D721Med (cell line): ENCODE data around the gene BMP2K.
A peak's percentile ranks its signal among the peaks of the same experiment; 100 is the strongest.
"Not testable (repeated sequence)": the region's sequence is repeated elsewhere in the genome, so short reads cannot be mapped to it uniquely, and the experiment has no call there.

Experiments
- DNase-seq: peaks from one replicate; pipeline ENCODE4 v3.0.0; 2011; ENCODE audit warnings: low spot score; ENCODE audit not compliant: insufficient read length
- FAIRE-seq: peaks from 2 replicates; lab custom pipeline; 2011; peaks lifted over from hg19 to GRCh38; lab: Jason Lieb, UNC
- CTCF ChIP-seq: IDR thresholded peaks from 2 replicates; pipeline ENCODE4 v1.5.1; 2012; ENCODE audit warnings: mild to moderate bottlenecking, control low read depth; ENCODE audit not compliant: insufficient read depth; ENCODE audit errors: missing control alignments

Gene BMP2K

GRCh38 chr4:78862314-78862737, 86.2 kb downstream of the BMP2K start:
- TF ChIP-seq CTCF, result no peak
- FAIRE-seq, result no peak
- DNase-seq, result no peak

GRCh38 chr4:78863254-78863869, 87.2 kb downstream of the BMP2K start:
- no peak for DNase-seq
- FAIRE-seq, result no peak
- TF ChIP-seq CTCF, result no peak

GRCh38 chr4:78863991-78864390, 87.8 kb downstream of the BMP2K start:
- FAIRE-seq, result no peak
- TF ChIP-seq CTCF, result no peak
- no peak for DNase-seq

GRCh38 chr4:78864405-78865024, 88.4 kb downstream of the BMP2K start:
- DNase-seq (no peak), FAIRE-seq (peak; percentile 56)
- peak; percentile 80 for TF ChIP-seq CTCF

- no peak for FAIRE-seq
- TF ChIP-seq CTCF, result no peak
- no peak for DNase-seq
Observed at GRCh38 chr4:78865451-78865850, 89.3 kb downstream of the BMP2K start.

GRCh38 chr4:78868712-78869111, 92.6 kb downstream of the BMP2K start:
- not testable (repeated sequence) for DNase-seq, FAIRE-seq

GRCh38 chr4:78870056-78870455, 93.9 kb downstream of the BMP2K start:
- FAIRE-seq (no peak), DNase-seq (no peak)
- no peak for TF ChIP-seq CTCF
